HG03066 (cell line): ENCODE measurements around the gene RABGAP1L.
"Not testable (repeated sequence)": the region's sequence is repeated elsewhere in the genome, so short reads cannot be mapped to it uniquely, and the experiment has no call there.

Source experiments
- ATAC-seq: cut with Tn5 transposase; IDR thresholded peaks from one replicate; pipeline ENCODE4 v1.9.1; 2021; ENCODE audit warnings: low read depth; ENCODE audit not compliant: unreplicated experiment

Gene RABGAP1L

DNA sequence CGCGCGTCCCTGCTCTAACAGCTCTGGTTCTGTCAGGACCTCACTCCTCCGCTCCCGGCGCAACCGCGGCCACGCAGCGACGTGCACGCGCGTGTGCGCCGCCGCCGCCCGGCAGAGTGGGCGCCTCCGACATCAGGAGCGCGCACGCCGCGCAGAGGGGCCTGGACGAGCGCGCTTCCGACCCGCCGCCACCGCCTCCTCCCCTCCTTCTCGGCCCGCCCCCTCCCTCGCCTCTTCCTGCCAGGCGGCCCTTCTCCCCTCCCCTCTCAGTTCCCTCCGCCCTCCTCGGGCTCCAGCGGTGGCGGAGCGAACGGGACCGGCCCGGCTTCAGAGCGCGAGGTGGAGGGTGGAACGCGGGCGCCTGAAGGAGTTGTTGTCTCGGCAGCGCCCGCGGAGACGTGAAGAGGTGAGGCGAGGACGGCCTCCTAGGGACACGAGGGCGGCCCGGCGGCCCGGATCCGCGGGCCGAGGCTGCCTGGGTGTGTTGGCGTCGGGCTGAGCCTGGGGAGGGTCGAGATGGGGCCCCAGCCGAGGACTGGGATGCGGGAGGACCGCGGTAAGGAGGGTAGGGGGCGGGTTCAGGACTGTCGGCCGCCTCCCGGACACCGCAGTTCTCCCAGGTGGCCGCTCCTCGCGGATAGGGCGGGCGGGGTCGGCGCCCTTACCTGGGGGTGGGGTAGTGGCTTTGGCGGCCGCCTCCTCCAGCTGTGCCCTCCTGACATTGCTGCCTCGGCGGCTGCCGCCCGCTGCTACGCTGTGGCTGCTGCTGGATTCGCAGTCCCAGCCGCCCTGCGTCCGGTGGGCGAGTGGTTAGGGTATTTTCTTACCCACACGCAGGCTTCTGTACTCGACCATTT lies at the start of gene RABGAP1L:
Gene RABGAP1L (plus strand): TSS at position 269 of the 857 bp plus-strand sequence.
- ATAC-seq = peak; percentile 48

DNA sequence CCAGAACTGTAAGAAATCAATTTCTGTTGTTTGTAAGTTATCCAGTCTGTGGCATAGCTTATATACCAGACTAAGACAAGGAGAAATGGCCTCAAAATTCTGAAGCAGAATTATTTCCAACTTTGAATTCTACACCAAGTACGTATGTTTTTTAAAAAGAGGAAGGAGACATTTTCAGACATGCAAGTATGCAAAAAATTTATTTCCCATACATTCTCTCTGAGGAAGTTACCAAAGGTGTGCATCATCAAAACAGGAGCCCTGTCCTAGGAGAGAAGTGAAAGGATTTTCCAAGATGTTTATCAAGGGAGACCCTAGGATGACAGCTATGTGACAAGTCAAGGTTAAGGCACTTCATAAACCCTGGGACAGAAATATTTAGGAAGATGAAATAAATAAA lies 49.3 kb upstream of the RABGAP1L start:
- ATAC-seq = no peak

DNA sequence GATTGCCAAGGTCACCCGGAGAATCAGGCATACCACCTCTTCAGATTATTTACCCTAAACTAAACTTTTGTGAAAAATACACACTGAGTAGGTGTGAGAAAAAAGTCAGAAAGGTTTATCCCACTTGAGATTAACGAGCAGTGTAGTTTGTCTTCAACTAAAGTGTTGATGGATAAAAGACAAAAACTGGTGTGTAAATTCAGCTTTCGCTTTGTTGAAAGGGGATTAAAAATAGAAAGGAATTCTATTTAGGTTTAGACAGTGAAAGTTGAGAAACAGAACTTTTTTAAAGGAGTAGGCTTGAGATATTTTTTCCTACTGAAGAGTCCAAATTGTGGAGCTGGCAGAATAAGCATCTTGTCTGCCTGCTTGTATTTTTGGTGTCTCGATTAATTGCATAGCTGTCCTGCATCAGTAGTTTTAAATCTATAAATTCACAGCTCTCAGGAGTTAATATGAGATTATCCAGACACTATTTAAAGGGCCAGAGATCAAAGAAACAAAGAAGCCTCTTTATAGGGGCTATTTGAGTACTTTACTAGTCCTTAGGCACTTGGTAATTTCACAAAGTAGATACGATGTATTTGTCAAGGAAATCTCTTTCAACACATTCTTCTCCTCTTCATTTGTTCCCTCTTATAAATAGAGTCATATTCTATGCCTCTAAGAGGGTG lies 46.7 kb upstream of the RABGAP1L start:
- no peak for ATAC-seq

DNA sequence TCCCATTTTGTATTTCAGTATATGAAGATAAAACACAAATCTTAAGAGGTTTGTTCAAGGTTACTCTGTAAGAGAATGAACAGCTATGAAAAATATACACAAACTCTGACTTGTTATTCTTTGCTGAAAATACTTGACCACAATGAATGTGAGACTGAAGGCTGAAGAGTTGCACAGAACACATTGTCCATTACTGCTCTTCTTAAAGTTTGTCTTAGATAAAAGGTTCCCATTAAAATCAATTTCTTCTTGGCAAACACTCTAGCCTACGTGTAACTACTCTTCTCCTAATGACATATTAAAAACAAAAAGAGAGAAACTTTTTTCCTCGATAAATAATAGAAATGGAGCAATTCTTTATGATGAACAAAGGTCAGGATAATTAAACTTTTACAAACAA lies 45.2 kb upstream of the RABGAP1L start:
- ATAC-seq = no peak

DNA sequence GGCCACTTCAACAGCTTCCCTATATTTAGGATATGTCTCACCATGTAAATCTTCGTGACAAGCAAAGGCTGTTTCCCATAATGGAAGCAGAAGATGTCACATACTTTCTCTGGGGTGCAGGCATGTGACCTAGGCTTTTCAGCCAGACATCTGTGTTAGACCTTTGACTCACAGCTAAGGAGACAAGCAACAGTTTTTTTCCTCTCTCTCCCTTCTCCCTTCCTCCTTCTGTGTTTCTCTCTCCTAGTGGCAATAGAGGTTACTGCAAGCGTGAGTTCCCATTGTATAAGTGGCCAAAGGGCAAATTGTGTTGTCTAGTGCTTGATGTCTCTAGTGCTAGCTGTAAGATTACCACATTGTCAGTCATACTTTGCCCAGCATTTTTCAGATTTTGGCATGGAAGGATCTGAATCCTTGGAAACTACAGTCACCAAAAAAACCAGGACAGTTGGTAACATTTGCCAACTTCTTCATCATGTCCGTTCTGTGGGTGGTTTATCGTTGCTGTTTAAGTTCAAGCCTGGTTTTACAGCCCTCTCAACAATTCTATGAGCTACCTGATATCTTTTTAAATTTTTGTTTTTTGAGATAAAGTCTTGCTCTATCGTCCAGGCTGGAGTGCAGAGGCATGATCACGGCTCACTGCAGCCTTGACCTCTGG lies 44.4 kb upstream of the RABGAP1L start:
- no peak for ATAC-seq

DNA sequence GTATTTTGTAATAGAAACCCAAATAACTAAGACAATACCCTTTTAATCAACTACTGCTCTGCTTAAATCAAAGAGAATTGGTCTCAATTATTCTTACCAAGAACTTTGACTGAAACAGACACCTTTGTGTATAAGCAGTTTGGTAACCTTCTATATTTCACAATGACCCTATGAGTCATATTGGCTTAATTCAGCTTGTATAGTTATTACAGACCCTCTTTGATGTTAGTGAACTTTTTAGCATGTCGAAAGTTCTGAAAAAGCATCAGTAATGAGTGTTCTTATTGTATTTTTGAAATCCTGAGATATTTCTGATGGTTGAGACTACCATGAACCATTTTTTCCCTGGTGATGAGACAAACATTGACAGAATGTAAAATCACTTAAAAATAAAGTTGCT lies 43.3 kb upstream of the RABGAP1L start:
- ATAC-seq = no peak

DNA sequence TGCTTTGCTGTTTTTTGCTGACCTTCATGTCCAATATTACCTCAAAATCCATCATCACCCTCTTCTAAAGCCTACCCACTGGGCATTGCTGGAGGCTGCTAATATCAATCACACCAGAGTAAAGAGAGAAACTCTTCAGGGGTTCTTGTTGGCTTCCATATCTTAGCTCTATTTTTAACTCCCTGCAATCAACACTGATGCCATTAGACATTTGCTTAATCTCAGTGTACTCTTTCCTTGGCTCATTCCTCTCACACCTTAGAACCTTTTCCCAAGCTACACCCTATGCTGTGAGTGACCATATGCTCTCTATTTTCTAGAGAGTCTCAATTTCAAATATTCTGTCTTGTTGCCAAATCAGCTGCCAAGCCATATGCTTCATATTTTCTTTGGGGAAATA lies 40.6 kb upstream of the RABGAP1L start:
- ATAC-seq = no peak

DNA sequence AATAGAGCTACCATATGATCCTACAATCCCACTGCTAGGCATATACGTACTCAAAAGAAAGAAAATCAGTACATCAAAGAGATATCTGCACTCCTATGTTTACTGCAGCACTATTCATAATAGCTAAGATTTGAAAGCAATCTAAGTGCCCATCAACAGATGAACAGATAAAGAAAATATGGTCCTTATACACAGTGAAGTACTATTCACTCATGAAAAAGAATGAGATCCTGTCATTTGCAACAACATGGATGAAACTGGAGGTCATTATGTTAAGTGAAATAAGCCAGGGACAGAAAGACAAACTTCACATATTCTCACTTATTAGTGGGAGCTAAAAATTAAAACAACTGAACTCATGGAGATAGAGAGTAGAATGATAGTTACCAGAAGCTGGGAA lies 37.0 kb upstream of the RABGAP1L start:
- ATAC-seq = not testable (repeated sequence)

DNA sequence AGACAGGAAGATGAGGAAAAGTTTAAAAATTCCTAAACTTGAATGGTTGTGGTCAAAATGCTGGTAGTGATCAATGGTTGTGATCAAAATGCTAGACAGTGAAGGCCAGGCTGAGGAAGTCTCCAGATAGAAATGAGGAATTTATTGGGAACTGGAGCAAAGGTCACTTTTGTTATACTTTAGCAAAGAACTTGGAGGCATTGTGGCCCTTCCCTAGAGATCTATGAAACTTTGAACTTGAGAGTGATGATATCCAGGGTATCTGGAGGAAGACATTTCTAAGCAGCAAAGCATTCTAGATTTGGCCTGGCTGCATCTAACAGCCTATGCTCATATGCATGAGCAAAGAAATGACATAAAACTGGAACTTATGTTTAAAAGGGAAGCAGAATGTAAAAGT lies 35.5 kb upstream of the RABGAP1L start:
- no peak for ATAC-seq

DNA sequence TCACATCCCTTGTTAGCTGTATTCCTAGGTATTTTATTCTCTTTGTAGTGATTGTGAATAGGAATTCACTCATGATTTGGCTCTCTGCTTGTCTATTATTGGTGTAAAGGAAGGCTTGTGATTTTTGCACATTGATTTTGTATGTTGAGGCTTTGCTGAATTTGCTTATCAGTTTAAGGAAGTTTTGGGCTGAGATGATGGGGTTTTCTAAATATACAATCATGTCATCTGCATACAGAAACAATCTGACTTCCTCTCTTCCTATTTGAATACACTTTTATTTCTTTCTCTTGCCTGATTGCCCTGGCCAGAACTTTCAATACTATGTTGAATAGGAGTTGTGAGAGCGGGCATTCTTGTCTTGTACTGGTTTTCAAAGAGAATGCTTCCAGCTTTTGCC lies 32.1 kb upstream of the RABGAP1L start:
- ATAC-seq = not testable (repeated sequence)

DNA sequence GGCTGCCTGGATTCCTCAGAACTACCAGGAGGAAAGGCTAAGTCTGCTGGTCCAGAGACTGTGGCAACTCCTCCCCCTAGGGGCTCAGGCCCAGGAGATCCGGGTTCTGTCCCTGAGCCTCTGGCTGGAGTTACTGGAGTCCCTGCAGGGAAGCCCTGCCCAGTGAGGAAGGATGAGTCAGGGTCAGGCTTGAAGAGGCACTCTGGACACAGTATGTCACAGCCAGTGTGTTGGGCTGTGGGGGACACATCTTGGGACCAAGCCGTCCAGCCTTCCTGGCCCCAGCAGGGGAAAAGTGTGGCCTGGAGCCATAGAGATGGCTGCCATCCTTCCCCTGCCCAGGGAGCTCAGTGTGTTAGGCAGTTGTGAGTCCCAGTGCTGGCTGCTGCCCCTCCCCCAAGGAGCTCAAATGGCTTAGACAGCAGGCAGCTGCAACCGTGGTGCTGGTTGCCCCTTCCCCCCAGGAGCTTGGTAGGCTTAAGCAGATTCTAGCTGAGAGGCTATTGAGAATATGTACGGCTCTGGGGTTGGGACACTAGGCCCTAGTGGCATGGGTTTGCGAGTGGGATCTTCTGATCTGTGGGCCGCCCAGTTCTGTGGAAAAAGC lies 28.2 kb upstream of the RABGAP1L start:
- ATAC-seq = no peak

DNA sequence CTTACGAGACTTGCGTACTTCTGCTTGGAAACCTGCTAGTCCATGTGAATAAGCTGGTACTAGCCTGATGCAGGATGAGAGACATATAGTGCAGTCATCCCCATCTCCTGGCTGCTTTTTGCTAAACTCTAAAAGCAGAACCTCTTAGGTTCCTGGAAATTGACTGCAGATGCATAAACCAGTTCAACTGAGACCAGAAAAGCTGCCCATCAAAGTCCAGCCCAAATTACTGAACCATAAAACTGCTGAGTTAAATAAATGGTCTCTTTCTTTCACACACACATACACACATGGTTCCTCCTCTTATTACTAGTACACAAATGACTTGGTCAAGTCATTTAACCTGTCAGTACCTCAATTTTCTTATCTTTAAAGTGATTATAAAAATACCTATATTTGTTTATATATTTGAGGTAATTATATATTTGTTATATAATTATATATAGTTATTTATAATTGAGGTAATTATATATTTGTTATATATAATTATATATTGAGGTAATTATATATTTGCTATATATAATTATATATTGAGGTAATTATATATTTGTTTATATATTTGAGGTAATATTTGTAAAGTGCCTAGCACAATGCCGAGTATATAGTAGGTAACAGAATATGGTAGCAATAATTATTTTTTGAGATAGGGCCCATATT lies 25.2 kb upstream of the RABGAP1L start:
- no peak for ATAC-seq

DNA sequence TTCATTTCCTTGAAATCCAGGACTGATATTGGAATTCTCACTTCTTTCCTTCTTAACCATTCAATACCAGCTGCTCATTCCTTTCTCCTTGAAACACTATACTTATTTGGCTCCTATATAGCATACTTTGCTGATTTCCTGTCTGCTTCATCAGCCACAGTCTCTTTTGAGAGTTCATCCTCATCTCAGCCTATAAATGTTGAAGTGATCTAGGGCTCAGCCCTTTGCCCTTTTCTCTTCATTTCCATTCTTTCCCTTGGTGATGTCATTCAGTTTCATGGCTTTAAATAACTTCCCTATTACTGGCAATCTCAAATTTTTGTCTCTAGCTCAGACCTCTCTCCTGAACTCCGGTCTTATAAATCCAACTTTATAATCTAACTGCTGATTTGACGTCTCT lies 24.1 kb upstream of the RABGAP1L start:
- ATAC-seq = no peak

DNA sequence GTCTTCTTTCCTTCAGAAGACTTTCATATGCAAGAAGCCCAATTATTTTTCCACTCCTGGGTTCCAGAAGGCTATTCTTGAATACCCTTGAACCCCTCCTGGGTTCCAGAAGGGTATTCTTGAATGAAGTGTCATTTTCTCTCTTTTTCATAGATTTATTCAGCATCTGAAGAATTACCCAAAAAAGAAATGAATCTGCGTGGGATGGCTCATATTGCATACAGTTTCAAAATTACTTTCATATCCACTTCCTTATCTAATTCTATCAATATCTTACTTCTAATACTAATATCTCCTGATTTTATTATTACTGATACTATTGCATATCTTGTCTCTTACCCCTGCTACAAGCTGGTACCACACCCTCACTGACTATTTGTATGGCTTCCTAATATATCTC lies 22.6 kb upstream of the RABGAP1L start:
- ATAC-seq = no peak

DNA sequence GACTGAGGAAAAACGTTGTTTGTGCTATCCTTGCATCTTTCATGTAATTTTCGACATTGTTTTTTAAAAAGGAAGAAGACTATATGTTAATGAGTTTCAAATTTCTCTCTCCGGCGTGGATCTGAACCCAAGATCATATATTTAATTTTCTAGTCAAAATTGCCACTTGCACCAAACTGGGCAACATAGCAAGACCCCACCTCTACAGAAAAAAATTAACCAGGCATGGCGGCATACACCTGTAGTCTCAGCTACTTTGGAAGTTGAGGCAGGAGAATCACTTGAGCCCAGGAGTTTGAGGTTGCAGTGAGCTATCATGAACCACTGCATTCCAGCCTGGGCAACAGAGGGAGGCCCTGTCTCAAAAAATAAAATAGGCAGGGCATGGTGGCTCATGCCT lies 16.5 kb upstream of the RABGAP1L start:
- ATAC-seq = no peak

DNA sequence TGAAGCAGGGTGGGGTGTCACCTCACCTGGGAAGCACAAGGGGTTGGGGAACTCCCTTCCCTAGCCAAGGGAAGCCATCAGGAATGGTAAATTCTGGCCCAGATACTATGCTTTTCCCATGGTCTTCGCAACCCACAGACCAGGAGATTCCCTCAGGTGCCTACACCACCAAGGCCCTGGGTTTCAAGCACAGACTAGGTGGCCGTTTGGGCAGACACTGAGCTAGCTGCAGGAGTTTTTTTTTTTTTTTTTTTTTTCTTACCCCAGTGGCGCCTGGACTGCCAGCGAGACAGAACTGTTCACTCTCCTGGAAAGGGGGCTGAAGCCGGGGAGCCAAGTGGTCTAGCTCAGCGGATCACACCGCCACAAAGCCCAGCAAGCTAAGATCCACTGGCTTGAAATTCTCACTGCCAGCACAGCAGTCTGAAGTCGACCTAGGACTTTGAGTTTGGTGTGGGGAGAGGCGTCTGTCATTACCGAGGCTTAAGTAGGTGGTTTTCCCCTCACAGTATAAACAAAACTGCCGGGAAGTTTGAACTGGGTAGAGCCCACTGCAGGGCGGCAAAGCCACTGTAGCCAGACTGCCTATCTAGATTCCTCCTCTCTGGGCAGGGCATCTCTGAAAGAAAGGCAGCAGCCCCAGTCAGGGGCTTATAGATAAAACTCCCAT lies 15.5 kb upstream of the RABGAP1L start:
- ATAC-seq = not testable (repeated sequence)

DNA sequence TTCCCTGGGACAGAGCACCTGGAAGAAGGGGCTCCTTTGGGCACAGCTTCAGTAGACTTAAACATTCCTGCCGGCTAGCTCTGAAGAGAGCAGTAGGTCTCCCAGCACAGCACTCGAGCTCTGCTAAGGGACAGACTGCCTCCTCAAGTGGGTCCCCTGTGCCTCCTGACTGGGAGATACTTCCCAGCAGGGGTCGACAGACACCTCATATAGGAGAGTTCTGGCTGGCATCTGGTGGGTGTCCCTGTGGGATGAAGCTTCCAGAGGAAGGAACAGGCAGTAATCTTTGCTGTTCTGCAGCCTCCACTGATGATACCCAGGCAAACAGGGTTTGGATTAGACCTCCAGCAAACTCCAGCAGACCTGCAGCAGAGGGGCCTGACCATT lies 14.9 kb upstream of the RABGAP1L start:
- not testable (repeated sequence) for ATAC-seq

DNA sequence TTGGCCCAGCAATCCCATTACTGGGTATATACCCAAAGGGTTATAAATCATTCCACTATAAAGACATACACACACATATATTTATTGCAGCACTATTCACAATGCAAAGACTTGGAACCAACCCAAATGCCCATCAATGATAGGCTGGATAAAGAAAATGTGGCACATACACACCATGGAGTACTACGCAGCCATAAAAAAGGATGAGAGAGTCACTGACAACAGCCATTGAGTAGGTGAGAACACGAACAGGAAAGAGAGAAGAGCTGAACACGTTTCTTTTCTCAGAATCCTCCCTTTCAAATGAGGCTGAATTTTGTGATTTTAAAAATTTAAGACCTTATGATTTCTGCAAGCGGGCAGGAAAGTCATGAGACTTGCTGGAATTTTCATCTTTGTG lies 10.1 kb upstream of the RABGAP1L start:
- ATAC-seq = no peak

DNA sequence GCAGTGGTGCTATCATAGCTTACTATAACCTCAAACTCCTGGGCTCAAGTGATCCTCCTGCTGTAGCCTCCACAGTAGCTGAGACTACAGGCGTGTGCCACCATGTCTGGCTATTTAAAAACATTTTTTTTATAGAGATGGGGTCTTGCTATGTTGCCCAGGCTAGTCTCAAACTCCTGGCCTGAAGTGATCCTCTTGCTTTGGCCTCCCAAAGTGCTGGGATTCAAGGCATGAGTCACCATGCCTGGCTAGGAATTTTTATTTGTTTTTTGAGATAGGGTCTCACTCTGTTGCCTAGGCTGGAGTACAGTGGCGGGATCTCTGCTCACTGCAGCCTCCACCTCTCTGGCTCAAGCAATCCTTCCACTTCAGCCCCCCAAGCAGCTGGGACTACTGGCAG lies 8.8 kb upstream of the RABGAP1L start:
- no peak for ATAC-seq

DNA sequence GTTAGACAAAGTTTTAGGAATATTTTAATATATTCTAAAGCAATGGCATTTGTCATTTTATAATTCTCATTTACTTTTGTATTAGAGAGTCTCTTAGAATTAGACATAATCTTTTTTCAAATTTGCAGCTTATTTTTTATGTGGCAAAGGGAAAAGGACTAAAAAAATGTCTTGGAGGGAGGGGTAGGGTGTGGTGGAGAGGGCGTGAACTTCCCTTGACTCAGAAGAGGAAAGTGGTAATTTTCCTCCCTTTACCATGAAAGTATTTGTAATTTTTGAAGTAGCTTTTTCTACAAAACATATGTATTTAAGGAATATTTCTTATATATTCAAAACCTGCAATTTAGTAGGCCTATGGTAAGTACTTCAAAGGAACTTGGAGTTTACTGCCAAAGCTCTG lies 6.9 kb upstream of the RABGAP1L start:
- ATAC-seq = no peak
